Progenitor cell of endocrine pancreas (in vitro differentiated cells): ENCODE results near the gene SDF4. TPM values are rescaled to one million over a fixed set of nuclear protein-coding genes. Genes with fewer than 3 reads are reported as not detected.

Experiments used
- DNase-seq: peaks from one replicate; pipeline ENCODE4 v3.0.0; 2021; ENCODE audit warnings: low spot score; ENCODE audit not compliant: unreplicated experiment
- H3K27ac Mint-ChIP-seq: 2 replicates; pipeline ENCODE4 v1.8.0; 2021; ENCODE audit warnings: mild to moderate bottlenecking, moderate library complexity, mixed read lengths
- H3K27me3 Mint-ChIP-seq: 2 replicates; pipeline ENCODE4 v1.8.0; 2021; ENCODE audit warnings: mixed read lengths
- H3K36me3 Mint-ChIP-seq: 2 replicates; pipeline ENCODE4 v1.8.0; 2022; ENCODE audit warnings: mixed read lengths; ENCODE audit not compliant: insufficient read depth
- H3K4me1 Mint-ChIP-seq: 2 replicates; pipeline ENCODE4 v1.8.0; 2021; ENCODE audit warnings: low read depth, mixed read lengths
- H3K4me3 Mint-ChIP-seq: 2 replicates; pipeline ENCODE4 v1.8.0; 2021; ENCODE audit warnings: low read depth, mild to moderate bottlenecking, moderate library complexity, mixed read lengths
- H3K9me3 Mint-ChIP-seq: 2 replicates; pipeline ENCODE4 v1.8.0; 2021; ENCODE audit warnings: low read depth, mixed read lengths
- CTCF ChIP-seq: fragments of 200-600 bp; sonication (generic); IDR thresholded peaks from one replicate; pipeline ENCODE4 v1.5.0; 2021; ENCODE audit warnings: antibody characterized with exemption, mild to moderate bottlenecking; ENCODE audit not compliant: unreplicated experiment
- total RNA-seq: library from RNA; stranded (reverse); gene quantifications from 2 replicates; pipeline ENCODE4 v1.2.1, GENCODE V29; 2021

SDF4 gene
- total RNA-seq, 1 donor from 2014 or later = 107 TPM

DNA sequence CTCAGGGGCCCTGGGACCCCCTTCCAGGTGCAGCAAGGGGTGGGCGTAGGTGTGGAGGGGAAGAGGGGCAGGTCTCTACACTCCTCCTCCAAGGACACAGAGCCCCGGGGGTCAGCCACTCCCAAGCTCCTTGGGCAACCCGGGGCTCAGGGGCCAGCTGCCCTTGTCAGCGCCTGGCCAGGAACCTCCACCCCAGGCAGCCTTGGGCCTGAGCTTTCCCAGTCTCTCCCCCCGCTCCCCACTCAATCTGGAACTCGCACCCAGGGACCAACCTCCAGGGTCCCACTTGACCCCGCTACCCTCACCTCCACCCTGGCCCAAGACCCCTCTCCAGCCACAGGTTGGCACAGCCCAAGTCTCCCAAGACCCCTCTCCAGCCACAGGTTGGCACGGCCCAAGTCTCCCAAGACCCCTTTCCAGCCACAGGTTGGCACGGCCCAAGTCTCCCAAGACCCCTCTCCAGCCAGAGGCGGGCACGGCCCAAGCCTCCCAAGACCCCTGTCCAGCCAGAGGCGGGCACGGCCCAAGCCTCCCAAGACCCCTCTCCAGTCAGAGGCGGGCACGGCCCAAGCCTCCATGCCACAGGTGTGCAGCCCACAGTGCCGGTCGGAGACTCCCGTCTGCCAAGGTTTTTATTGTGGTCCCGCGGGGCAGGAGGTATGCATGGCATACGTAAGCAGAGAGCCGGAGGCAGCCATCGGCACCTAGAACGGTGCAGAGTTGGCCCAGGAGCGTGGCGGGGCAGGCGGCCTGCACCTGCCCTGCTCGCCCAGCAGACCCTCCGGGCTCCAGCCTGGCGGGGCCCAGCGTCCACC lies 20.9 kb downstream of the SDF4 start:
- DNase-seq = no peak
- Mint-ChIP-seq H3K27me3 (peaks cover 6% of the 10 kb centered on the region), H3K9me3 (no peaks in the 10 kb centered on the region), H3K27ac (no peak overlapping the region), H3K36me3 (no peaks in the 10 kb centered on the region), H3K4me1 (no peaks in the 10 kb centered on the region), H3K4me3 (no peak overlapping the region)
- no peak for TF ChIP-seq CTCF

DNA sequence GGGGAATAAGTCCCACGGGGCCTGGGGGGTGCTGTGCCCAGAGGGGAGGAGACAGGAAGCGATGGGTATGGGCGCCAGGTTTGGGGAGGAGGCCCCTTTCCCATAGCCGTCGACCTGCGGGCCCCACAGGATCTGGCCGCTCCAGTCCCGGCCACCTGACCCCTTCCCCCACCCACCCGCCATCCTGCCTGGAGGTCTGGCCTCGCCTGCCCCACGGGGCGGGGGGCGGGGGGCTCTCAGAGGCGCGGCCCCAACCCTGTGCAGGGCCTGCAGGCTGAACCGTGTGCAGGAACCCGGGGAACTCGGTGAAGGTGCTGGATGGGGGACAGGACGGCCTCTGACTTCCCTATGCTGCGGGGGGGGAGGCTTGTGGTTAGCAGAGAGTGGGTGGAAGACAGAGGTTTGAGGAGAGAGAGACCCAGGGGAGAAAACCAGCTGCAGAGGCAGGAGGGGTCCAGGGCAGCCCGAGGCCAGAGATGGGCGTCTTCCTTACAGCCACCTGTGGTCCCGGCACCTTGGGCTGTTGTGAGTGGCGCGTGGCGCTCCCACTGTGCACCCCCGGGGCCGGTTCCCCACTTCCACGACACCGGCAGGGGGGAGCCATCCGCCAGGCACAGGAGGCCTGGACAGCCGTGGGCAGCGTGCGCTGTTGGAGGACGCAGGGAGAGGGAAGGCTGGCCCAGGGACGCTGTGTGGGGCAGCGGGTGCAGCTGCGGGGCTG lies 22.9 kb downstream of the SDF4 start:
- no peak for TF ChIP-seq CTCF
- Mint-ChIP-seq H3K27me3 (peaks cover 6% of the 10 kb centered on the region), H3K4me3 (no peak overlapping the region), H3K27ac (no peak overlapping the region), H3K9me3 (no peaks in the 10 kb centered on the region), H3K36me3 (no peaks in the 10 kb centered on the region), H3K4me1 (no peaks in the 10 kb centered on the region)
- no peak for DNase-seq

DNA sequence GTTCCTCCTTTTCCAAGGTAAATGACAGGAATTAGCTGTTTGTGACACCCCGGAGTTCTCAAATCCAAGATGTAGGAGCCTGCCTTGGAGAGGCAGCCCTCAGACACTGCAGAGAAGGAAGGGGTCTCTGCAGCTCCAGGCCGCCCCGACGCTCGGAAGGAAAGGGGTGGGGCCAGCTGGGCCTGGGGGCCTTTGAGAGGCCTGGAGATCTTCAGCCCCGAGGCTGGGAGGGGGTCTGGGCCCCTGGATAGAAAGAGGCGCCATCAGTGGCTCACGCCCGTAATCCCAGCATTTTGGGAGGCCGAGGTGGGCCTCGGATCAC lies 24.3 kb downstream of the SDF4 start:
- no peak for TF ChIP-seq CTCF
- Mint-ChIP-seq H3K9me3 (no peaks in the 10 kb centered on the region), H3K4me1 (no peaks in the 10 kb centered on the region), H3K27me3 (peaks cover 6% of the 10 kb centered on the region), H3K27ac (no peak overlapping the region), H3K36me3 (no peaks in the 10 kb centered on the region), H3K4me3 (no peak overlapping the region)
- DNase-seq = no peak

- Mint-ChIP-seq H3K4me3 (peak overlapping the region; percentile 16), H3K27ac (no peak overlapping the region), H3K4me1 (no peaks in the 10 kb centered on the region), H3K9me3 (no peaks in the 10 kb centered on the region), H3K27me3 (peaks cover 6% of the 10 kb centered on the region), H3K36me3 (no peaks in the 10 kb centered on the region)
- TF ChIP-seq CTCF = no peak
- DNase-seq = no peak
These were observed 24.8 kb downstream of the SDF4 start for GRCh38 chr1:1206966-1207531.

DNA sequence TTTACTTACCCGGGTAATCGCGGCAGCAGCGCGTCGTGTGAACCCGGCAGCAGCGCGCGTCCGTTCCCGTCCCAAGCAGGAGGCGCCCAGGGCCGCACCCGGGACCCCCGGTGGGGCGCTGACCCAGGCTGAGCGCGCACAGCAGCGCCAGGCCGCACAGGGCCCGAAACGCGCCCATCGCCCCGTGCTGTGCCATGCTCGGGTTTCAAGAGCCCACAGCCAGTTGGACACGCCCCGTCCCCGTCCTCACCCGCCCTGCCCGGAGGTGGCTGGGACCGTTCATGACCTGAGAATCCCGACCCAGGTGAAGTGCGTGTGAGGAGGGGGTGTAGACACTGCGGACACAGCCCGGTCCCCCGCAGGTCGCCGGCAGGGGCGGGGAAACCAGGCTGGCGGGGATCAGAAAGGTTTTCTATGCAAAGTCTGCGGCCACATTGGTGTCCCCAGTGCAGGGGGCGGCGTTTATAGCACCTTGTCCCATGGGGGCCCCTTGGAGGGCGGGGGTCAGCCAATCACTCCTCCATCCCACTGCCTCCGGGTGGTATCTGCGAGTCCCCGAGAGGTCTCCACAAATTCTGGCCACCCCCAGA lies 25.3 kb downstream of the SDF4 start, which contains the start of gene TNFRSF18:
TNFRSF18 (minus strand) TSS at position 217 of the 590 bp plus-strand sequence; CDS start at position 196, 21 bp downstream.
- DNase-seq = no peak
- TF ChIP-seq CTCF = no peak
- H3K27ac Mint-ChIP-seq = no peak within 1 kb of the TSS
- H3K4me1 Mint-ChIP-seq = no peaks in the 10 kb centered on the region
- H3K9me3 Mint-ChIP-seq = no peaks in the 10 kb centered on the region
- H3K27me3 Mint-ChIP-seq = peaks cover 6% of the 10 kb centered on the region
- peak within 1 kb of the TSS; percentile 16 for H3K4me3 Mint-ChIP-seq
- H3K36me3 Mint-ChIP-seq = no peaks in the 10 kb centered on the region
